GM19467 (cell line): ENCODE results near the gene GVQW3.
"Not testable (repeated sequence)": the region's sequence is repeated elsewhere in the genome, so short reads cannot be mapped to it uniquely, and the experiment has no call there.

Source experiments
- ATAC-seq: cut with Tn5 transposase; IDR thresholded peaks from one replicate; pipeline ENCODE4 v1.9.1; 2021; ENCODE audit warnings: mild to moderate bottlenecking, moderate library complexity; ENCODE audit not compliant: unreplicated experiment

GVQW3 gene

DNA sequence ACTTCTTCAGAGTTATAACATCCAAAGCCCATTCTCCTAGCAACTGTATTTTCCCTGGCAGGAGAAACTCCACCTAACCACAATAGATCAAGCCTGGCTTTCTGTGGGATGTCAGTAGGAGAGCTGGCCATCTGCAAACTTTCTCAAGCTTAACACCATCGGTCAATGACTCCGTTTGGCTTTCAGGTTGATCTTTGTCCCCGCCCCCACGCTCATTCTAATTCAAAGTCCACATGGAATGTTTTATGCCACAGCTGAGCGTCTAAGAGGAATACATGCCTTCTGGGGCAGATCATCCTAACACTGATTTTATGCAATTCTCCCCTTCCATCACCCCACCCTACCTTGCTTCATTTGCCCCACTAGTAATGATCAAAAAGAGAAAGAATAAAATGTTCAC is 4.8 kb downstream of the GVQW3 start:
- ATAC-seq, result no peak

DNA sequence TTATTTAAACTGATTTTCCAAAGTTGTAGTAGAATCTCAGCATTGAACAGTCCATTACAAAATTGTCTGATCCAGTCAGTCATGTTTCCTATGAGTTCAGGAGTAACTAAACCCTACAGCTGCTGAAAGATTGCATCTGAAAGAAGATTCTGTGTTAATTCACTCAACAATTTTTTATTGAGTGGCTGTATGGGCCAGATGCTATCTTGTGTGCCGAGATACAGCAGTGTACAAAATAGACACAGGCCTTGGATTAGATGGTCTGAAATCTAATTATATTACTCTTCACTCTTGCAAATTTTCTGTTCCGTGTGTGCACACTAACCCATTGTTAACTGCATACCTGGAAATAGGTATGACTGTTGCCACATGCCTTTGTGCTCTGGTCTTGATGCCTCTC is 7.3 kb downstream of the GVQW3 start:
- no peak for ATAC-seq

DNA sequence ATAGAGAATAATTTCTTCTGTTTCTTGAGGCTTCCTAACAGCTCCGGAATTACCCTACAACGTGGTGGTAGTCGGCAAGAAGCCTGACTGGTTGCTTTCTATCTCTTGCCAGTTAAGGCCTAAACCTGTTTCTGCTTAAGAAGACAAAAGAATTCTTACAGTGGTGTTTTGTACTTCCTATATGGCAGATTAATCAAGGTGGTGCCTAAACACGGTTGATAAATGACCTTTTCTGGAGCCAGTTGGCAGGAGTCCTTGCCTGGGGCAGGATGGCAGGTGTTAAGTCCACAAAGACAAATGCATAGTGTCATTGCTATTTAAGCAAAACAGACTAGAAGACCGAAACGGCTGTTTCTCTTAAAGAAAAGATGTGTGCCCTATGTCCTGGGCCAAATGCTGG is 9.9 kb downstream of the GVQW3 start:
- ATAC-seq, result no peak

DNA sequence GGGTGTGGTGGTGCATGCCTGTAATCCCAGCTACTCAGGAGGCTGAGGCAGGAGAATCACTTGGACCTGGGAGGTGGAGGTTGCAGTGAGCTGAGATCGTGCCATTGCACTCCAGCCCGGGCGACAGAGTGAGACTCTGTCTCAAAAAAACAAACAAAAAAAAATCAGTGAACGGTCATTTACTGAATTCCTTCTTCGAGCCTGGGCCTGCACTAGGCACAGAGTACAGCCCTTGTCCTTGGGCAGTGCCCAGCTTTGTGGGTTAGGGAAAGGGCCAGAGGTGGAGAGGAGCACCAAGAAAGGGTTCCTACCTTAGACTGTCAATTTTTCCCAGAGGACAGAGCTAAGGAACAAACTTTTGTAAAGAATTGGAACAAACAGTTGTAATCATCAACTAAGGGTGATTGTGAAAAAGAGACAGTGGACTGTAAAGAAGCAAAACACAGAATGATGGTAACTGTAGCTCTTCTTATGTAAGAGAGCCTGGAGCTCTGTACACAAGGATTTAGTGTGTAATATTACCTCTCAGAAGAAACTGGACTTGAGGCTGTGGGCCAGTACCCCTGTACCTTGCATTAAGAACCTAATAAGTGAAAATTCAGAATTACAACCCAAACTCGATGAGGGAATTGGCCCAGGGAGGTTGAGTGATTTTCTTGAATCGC is 10.8 kb downstream of the GVQW3 start:
- no peak for ATAC-seq

DNA sequence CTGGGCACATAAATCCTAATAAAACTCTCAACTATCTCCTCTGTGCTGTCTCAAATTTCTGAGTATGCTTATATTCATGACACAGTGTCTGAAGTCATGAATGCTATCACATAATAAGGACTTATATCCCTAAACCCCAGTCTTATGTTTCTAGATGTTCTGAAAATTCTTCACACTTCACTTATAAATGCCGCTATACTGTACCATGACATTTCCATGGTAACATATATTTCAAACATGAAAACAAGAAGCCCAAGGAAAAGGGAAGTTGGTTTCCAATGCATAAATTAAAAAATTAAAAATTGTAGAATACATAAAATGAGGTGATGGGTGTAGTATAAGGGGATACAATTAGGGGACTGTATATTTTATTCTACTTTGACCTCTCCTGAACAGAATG is 11.7 kb downstream of the GVQW3 start:
- no peak for ATAC-seq

DNA sequence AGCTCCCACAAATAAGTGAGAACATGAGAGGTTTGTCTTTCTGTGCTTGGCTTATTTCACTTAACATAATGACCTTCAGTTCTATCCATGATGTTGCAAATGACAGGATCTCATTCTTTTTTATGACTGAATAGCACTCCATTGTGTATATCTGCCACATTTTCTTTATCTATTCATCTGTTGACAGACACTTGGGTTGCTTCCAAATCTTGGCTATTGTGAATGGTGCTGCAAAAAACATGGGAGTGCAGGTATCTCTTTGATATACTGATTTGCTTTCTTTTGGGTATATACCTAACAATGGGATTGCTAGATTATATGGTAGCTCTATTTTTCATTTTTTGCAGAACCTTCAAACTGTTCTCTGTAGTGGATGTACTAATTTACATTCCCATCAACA is 13.3 kb downstream of the GVQW3 start:
- ATAC-seq, result no peak

DNA sequence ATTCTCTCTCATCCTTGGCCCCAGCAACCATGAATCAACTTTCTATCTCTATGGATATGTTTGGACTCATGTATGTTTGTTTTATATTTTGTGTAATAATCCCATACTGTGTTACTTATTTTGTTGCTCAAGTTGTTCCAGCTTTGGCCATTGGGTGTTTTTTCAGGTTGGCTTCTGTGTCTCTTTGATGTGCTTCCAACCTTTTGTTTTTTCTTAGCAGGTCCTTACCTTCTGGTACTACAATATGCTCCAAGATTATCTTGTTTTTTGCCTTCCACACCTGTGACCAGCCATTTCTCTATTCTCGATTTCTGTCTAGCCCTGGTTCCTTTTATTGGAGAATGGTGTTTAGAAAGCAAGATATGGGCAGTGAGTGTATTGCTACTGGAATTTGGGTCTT is 14.2 kb downstream of the GVQW3 start:
- ATAC-seq, result no peak

DNA sequence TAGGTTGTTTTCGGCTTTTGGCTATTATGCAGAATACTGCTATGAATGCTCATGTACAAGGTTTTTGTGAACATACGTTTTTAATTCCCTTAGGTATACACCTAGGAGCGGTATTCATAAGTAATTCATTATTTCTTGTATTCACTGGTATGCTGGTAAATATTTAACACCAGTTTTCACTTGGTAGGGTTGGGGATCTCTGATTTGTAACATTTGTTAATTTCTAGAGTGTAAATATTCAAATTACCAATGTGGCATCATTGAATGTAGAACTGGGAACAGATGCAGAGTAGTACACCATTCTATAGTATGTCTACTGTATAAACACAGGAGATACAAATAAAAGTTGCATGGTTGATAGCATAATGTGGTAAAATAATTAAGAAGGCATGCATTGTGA is 16.3 kb downstream of the GVQW3 start:
- ATAC-seq, result peak; percentile 57

DNA sequence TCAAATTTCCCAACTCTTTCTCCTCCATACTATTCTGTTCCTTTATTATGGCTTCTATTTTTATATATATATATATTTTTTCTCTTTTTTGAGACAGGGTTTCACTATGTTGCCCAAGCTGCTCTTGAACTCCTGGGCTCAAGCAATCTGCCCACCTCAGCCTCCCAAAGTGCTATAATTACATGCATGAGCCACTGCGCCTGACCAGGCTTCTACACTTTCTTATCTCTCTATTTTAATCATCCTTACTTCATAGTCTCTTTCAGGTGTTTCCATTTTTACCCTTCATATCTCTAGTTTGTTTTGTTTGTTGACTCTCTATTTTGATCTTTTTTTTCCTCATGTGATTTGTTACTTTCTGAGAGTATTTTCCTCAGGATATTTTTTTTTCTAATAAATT is 19.8 kb downstream of the GVQW3 start:
- ATAC-seq, result no peak

DNA sequence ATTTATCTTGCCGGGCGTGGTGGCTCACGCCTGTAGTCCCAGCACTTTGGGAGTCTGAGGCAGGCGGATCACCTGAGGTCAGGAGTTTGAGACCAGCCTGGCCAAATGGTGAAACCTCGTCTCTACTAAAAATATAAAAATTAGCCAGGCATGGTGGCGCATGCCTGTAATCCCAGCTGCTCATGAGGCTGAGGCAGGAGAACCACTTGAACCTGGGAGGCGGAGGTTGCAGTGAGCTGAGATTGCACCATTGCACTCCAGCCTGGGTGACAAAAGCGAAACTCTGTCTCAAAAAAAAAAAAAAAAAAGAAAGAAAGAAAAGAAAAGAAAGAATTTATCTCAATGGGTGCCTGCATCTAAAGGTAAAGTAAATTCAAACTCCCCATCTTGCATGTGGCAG is 20.4 kb downstream of the GVQW3 start:
- not testable (repeated sequence) for ATAC-seq

DNA sequence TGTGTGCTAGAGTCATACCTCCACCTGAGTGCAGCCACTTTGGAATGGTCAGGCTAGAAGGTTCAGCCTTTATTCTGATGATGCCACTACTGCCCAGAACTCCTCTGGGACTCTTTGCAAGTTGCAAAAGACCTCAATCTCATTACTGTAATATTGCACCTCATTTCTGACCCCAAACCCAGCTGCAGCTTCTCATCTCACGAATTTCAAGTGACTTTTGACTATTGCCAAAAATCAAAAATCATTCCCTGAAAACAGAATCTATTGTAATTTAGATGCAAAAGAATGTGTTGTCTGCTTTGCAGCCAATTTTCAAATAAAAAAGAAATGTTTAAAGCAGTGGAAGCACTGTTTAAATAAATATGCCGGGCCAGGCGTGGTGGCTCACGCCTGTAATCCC is 25.2 kb downstream of the GVQW3 start:
- no peak for ATAC-seq

DNA sequence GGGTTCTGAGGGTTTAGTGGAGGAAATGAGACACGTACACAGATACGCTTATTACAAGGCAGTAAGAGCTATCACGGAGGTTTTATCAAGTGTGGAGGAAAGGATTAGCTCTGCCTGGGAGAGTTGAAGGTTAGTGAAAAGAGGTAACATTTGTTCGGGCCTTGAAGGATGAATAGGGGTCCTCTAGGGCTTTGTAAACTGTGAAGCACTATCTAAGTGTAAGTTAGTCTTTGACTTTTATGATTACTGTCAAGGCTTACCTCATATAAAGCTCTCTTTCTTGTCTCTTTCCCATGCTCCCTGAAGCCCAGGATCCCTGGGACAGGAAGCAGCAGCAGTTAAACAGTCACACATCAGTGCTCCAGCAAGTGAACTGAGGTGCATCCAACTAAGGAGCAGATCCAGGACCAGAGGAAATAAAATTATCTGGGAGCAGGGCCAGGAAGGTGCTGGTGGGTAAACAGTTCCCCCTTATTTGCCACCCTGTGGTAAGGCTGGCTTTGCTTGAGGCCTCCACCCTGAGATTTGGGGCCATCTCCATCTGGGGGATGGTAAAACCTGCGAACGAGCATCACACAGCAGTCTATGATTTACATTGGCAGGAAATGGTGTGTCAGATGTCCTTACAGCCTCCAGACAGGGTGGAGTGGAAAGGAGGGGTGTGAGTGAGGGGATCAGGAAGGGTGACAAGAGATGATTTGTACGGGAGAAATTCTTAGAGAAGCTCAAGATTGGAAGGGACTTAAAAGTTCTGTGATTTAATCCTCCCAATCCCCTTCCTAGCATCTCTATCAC is 27.2 kb downstream of the GVQW3 start:
- no peak for ATAC-seq

DNA sequence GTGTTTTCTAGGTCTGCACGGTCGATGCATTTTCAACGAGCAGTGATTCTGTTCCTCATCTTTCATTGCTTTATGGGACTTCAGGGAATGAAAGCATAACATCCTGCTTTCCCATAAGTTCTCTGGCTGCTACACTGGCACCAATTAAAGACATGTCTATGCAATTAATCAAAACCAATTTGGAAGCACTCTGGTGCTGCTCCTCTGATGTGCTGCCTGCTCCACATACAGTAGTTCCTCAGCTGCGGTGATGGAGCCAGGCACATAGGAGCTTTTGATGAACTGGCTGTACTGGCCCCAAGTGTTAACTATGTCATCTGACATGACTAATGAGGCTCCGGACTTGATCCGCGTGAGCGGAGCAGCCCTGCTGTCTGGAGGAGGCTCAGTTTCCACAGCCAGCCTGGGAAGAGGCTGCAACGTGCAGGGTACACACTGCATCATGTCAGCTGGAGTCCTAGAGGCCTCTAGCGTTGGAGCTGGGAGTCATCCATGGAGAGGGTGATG is 29.8 kb downstream of the GVQW3 start:
- ATAC-seq, result no peak

DNA sequence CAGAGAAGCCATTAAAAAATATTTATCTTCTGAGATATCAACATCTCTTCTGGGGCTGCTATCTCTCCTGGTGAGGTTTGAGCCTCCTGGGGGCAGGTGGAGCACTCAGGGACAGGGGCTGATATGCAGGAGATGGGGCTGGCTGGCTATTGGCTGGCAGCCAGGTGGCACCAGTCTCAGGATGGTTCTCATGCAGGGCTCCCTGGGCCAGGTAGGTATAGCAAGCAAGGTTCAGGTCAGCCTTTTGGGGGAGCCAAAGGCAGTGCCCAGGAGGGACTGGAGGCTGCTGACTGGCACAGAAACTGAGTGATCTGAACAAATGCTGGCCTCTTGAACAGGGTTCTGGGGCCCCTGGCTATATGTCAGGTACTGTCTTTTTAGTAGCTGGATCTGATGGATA is 34.0 kb downstream of the GVQW3 start:
- no peak for ATAC-seq

DNA sequence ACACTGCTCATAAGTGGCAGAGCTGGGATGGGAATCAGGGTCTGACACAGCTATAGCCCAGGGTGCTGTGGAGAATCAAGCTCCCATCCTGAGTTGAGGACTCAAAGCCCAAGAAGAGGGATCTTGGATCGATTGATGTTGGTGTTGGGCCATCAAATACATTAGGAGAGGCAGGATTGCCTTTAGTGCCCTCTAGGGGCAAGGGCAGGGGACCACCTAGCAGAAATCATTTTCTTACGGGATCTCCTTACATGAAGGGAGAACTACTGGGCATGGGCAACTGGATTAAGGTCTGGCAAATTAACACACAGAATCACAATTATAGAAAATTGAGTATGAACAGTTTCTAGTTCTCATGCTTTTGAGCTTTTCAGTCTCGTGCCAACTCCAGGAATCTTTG is 38.8 kb downstream of the GVQW3 start:
- ATAC-seq, result no peak

DNA sequence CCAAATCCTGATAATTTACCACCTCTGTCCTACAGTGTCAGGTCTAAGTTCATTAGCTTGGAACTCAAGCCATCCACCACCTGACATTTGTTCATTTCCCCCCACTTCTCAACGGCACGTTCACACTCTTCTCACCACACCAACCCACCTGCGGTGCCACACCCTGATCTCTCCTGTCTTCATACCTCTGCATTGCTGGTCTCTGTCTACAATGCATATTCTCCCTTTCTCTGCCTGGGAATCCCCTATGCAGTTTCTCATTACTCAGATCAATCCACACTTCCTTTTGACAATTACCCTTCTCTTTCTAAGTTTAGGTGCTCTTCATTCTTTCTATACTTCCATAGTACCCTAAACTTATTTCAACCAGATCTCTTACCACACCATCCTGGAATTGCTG is 43.3 kb downstream of the GVQW3 start:
- ATAC-seq, result no peak

DNA sequence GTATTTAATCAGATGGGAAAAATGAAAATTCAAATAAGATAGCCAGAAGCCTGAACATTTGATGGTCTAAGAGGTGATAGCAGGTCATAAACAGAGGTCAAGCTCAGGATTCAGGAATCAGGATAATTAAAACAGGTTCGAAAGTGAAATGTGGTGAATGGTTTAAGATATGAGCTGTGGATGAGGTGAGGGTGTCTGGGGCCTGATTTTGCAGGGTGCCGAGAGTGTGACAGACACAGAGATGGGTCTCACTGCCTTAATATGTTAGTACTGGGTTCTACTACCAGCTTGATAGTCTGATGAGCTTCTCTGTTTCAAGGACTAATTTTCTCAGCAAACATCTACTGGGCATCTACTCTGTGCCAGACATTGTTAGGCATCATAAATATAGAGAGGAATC is 43.8 kb downstream of the GVQW3 start:
- ATAC-seq, result no peak

DNA sequence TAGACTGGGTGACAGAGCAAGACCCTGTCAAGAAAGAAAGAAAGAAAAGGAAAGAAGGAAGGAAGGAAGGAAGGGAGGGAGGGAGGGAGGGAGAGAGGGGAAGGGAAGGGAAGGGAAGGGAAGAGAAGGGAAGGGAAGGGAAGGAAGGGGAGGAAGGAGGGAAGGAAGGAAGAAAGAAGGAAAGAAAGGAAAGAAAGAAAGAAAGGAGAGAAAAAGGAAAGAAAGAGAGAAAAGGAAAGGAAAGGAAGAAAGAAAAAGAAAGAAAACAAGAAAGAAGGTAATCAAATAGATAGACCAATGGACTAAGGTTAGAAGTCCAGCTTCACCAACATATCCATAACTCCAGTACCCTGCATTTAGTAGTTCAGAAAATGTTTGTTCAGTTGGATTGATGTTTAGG is 45.5 kb downstream of the GVQW3 start:
- no peak for ATAC-seq

DNA sequence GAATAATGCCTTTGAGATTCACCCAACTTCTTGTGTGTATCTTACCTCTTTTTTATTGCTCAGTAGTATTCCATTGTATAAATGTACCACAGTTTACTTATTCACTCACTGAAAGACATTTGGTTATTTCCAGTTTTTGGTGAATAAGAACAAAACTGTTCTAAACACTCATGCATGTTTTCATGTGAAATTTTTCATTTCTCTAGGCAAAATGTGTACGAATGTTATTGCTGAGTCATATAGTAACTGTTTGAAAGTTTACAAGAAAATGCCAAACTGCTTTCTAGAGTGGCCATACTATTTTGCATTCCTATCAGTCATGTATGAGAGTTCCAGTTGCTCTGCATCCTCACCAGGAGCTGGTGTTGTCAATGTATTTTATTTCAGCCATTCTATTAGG is 54.9 kb downstream of the GVQW3 start:
- ATAC-seq, result no peak

DNA sequence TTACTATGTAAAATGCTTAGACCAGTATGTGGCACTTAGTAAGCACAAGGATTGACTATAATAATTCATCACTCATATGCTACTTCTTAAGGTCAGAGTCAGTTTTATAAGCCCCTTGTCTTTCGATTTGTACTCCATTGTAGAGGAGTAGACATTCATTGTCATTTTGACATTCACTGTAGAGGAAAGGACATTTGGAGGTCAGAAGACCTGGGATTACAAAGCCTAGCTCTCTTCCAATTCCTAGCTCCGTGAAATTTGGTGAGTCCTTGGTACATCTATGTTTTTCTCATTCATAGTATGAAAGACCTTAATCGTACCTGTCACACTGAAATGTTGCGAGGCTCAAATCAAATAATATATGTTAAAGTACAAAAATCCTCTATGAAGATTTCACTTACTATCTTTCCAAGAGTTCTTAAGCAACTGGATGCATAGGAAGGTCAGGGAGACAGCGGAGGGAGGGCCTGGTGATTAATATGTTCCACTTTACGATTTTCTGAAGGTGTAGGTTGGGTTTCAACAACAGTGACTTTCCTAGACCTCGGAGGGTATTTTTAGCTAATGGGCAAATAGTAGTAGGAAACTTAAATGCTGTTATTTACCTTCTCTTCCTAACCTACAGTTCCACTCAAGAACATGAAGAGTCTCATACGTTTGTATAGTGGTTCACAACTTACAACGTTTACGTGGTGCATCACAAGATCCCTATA is 62.3 kb downstream of the GVQW3 start:
- no peak for ATAC-seq

DNA sequence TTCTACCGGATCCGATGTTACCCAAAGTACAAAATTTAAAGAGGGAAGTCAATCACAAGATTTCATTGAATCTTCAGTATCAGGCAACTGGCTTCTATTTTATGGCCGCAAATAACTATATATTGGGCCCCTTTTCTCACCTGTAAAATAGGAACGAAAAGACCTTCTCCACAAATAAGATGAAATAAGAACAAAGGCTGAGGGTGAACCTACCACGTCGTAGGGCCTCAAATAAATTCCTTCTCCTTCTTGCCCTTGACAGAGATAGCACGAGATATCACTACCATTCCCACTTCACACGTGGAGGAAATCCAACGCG is 62.9 kb downstream of the GVQW3 start:
- no peak for ATAC-seq
